Thymus (tissue), 11 donors: ENCODE data around the gene C1orf87. TPM values are rescaled to one million over a fixed set of nuclear protein-coding genes. Genes with fewer than 3 reads are reported as not detected.

ENCODE experiments used
- DNase-seq, 9 donors: peaks; one replicate each; pipeline ENCODE4 v3.0.0-alpha.2; 2013; ENCODE audit warnings: low spot score in 9 of 9, low read depth in 6 of 9, missing footprints in 1 of 9
- H3K27ac ChIP-seq, 2 donors: one replicate each; pipeline ENCODE4 v1.5.1; 2013; ENCODE audit warnings: control low read depth in 1 of 2, low read depth in 1 of 2, low read length in 1 of 2, mild to moderate bottlenecking in 1 of 2, moderate library complexity in 1 of 2
- H3K27me3 ChIP-seq, 2 donors: one replicate each; pipeline ENCODE4 v1.5.1; 2013; ENCODE audit warnings: low read length in 1 of 2; ENCODE audit not compliant: control insufficient read depth in 2 of 2, insufficient read depth in 1 of 2
- H3K36me3 ChIP-seq, 2 donors: one replicate each; pipeline ENCODE4 v1.5.1; 2013; ENCODE audit warnings: low read length in 1 of 2, mild to moderate bottlenecking in 1 of 2, moderate library complexity in 1 of 2; ENCODE audit not compliant: control insufficient read depth in 2 of 2, insufficient read depth in 2 of 2
- H3K4me1 ChIP-seq, 2 donors: one replicate each; pipeline ENCODE4 v1.5.1; 2013; ENCODE audit warnings: low read length in 2 of 2; ENCODE audit not compliant: control insufficient read depth in 2 of 2, insufficient read depth in 2 of 2
- H3K4me3 ChIP-seq, 2 donors: one replicate each; pipeline ENCODE4 v1.5.1; 2013; ENCODE audit warnings: low read length in 2 of 2, control low read depth in 1 of 2, mild to moderate bottlenecking in 1 of 2
- H3K9me3 ChIP-seq, 2 donors: one replicate each; pipeline ENCODE4 v1.5.1; 2013; ENCODE audit warnings: low read length in 1 of 2, mild to moderate bottlenecking in 1 of 2; ENCODE audit not compliant: control insufficient read depth in 2 of 2, insufficient read depth in 1 of 2
- WGBS: extraction: QIAGEN DNeasy Blood & Tissue Kit; methylation state at CpG from one replicate; pipeline ENCODE4 v1.1.7; 2013; 5-methylcytosine and 5-hydroxymethylcytosine counted together
- polyA plus RNA-seq: library from polyadenylated mRNA; stranded (reverse); fragments of 200-250 nt; gene quantifications from one replicate; pipeline ENCODE4 v1.2.3, GENCODE V29; 2013
- total RNA-seq: library from RNA; stranded (reverse); fragments of 120-200 nt; gene quantifications from one replicate; pipeline ENCODE4 v1.2.4, GENCODE V29; 2013
- donor health status: healthy.

C1orf87 gene
- total and polyA plus RNA-seq, 2 donors = 0.09 to 0.11 TPM

GRCh38 chr1:59992040-59992820 is 81.3 kb downstream of the C1orf87 start:
- H3K9me3 ChIP-seq = no peaks in the 10 kb centered on the region
- no peaks in the 10 kb centered on the region for H3K27me3 ChIP-seq
- no peak for DNase-seq
- H3K36me3 ChIP-seq = no peaks in the 10 kb centered on the region
- 77% methylated on average over 5 of the region's 5 CpGs for WGBS
- no peak overlapping the region for H3K4me3 ChIP-seq
- no peaks in the 10 kb centered on the region for H3K4me1 ChIP-seq
- H3K27ac ChIP-seq = no peak overlapping the region

DNA sequence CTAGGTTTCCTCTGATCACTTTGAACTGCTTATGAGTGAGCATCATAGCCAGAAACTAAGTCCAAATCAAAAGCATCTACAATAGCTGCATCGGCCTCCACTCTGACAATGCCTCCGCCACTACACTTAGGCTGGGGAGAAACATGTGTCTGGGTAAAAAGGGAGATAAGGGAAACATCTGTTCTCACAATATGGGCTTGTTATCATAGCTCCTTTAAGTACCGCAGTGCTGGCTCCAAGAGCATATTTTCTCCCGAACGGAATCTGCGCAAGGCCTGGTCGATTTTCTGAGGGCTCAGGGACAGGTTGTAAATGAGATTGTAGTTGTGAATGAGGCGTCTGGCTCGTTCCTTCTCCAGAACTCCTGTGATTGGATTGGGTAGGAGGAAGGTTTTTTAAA is 83.1 kb downstream of the C1orf87 start:
- 92% methylated on average over 9 of the region's 9 CpGs for WGBS
- Histone ChIP-seq H3K27ac (no peak overlapping the region), H3K9me3 (no peaks in the 10 kb centered on the region), H3K4me1 (no peaks in the 10 kb centered on the region), H3K36me3 (no peaks in the 10 kb centered on the region), H3K27me3 (no peaks in the 10 kb centered on the region), H3K4me3 (no peak overlapping the region)
- no peak for DNase-seq

DNA sequence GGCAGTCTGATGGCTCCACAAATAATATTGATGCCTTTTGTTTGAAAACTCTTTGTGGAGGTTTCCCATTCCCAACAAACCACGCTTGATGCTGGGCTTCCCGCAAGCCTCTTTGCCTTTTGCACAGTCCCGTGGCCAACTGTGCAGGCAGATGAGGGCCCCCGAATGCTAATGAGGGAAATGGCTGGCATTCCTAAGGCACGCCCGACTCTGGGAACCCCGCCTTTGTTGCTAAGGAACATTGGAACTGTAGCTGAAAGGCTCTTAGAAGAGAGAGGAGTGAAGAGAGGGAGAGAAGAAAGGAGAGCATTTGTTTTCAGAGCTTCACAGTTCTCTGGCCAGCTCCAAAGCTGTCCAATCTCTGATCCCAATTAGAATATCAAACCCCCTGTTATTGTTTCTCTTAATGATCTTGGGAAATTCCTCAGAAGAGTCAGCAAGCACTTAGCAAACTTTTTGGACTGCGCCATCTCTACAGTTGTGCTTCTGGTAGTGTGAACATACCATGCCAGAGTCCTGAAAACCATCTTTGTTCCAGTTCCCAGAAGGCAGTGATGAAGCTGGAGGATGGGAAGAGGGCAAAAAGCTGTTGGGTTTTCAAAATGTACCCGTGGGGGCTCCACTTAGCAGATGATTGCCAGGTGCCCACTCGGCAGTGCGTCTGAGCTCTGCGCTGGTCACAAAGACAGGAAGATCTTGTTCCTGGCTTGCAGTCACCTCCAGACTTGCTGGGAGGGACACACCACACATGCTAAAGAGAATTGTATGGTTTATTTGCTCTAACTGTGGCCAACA is 86.9 kb downstream of the C1orf87 start:
- 89% methylated on average over 12 of the region's 12 CpGs for WGBS
- Histone ChIP-seq H3K4me3 (no peak overlapping the region), H3K4me1 (no peaks in the 10 kb centered on the region), H3K27ac (no peak overlapping the region), H3K27me3 (no peaks in the 10 kb centered on the region), H3K36me3 (no peaks in the 10 kb centered on the region), H3K9me3 (no peaks in the 10 kb centered on the region)
- no peak for DNase-seq

- Histone ChIP-seq H3K4me3 (no peak overlapping the region), H3K27me3 (no peaks in the 10 kb centered on the region), H3K36me3 (no peaks in the 10 kb centered on the region), H3K4me1 (no peaks in the 10 kb centered on the region), H3K27ac (no peak overlapping the region), H3K9me3 (no peaks in the 10 kb centered on the region)
- 95% methylated on average over 8 of the region's 8 CpGs for WGBS
- DNase-seq = no peak
These were observed 87.6 kb downstream of the C1orf87 start for GRCh38 chr1:59985911-59986515.

GRCh38 chr1:59979666-59980065 is 93.9 kb downstream of the C1orf87 start:
- 97% methylated on average over 5 of the region's 5 CpGs for WGBS
- Histone ChIP-seq H3K27me3 (peaks cover 0 to 10% of the 10 kb centered on the region in 2 donors), H3K4me3 (no peak overlapping the region), H3K9me3 (no peaks in the 10 kb centered on the region), H3K27ac (no peak overlapping the region), H3K36me3 (no peaks in the 10 kb centered on the region), H3K4me1 (no peaks in the 10 kb centered on the region)
- no peak for DNase-seq

GRCh38 chr1:59978511-59978910 is 95.1 kb downstream of the C1orf87 start:
- Histone ChIP-seq H3K27ac (no peak overlapping the region), H3K4me1 (no peaks in the 10 kb centered on the region), H3K4me3 (no peak overlapping the region), H3K36me3 (no peaks in the 10 kb centered on the region), H3K27me3 (peaks cover 0 to 10% of the 10 kb centered on the region in 2 donors), H3K9me3 (no peaks in the 10 kb centered on the region)
- no peak for DNase-seq
- 98% methylated on average over 2 of the region's 2 CpGs for WGBS

GRCh38 chr1:59978026-59978425 is 95.5 kb downstream of the C1orf87 start:
- DNase-seq = no peak
- Histone ChIP-seq H3K36me3 (no peaks in the 10 kb centered on the region), H3K27ac (no peak overlapping the region), H3K9me3 (no peaks in the 10 kb centered on the region), H3K27me3 (peaks cover 0 to 10% of the 10 kb centered on the region in 2 donors), H3K4me3 (no peak overlapping the region), H3K4me1 (no peaks in the 10 kb centered on the region)
- 92% methylated on average over 1 of the region's 1 CpG for WGBS

GRCh38 chr1:59977075-59977410 is 96.5 kb downstream of the C1orf87 start:
- H3K36me3 ChIP-seq = no peaks in the 10 kb centered on the region

More at GRCh38 chr1:59977075-59977410, 96.5 kb downstream of the C1orf87 start:
- Histone ChIP-seq H3K4me1 (no peaks in the 10 kb centered on the region), H3K4me3 (no peak overlapping the region), H3K27me3 (peaks cover 0 to 10% of the 10 kb centered on the region in 2 donors), H3K9me3 (no peaks in the 10 kb centered on the region), H3K27ac (no peak overlapping the region)
- DNase-seq = no peak
- 88% methylated on average over 4 of the region's 4 CpGs for WGBS
